HuH-7 (cell line): ENCODE measurements around the gene SOS2.
"Not testable (repeated sequence)": the region's sequence is repeated elsewhere in the genome, so short reads cannot be mapped to it uniquely, and the experiment has no call there.

ENCODE experiments used
- DNase-seq: peaks from one replicate; pipeline ENCODE4 v3.0.0; 2011; ENCODE audit warnings: low spot score

The SOS2 gene

GRCh38 chr14:50225974-50226297 is 5.4 kb downstream of the SOS2 start:
- DNase-seq = no peak

DNA sequence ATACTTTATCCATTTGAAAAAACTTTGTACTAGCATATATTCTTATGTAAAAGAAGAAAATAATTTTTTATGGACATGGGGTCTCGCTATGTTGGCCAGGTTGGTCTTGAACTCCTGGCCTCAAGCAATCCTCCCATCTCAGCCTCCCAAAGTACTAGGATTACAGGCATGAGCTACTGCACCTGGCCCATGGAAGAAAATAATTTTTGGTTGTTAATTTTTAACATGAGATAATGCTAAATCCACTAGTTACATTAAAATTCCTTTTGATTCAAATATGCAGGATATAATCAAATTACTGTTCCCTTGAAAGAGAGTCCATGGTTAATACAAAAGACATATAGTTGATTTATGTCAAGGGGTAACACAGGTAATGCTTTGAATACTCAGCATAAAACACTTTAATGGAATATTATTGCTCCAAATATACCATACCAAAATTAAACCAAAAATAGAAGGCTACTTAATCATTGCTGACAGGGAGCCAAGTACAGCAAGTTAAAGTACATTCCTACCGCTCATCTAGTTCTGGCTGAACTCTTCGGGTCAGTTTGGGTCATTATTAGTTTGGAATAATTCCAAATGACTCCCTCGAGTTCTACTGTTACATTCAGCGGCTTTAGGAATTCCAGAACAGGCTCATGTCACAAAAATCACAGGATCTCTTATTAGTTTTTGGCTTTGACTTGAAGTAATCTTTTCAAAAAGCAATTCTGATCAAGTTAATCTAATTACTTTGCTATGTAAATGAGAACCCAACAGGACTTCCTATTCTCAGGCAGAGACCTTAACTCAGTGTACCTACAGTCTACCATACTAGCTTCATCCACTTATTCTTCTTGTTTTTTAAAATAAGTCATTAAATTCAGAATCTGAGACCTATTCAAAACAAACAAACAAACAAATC is 6.1 kb downstream of the SOS2 start:
- no peak for DNase-seq

- DNase-seq = no peak
Measured at GRCh38 chr14:50222055-50222613, 9.2 kb downstream of the SOS2 start.

DNA sequence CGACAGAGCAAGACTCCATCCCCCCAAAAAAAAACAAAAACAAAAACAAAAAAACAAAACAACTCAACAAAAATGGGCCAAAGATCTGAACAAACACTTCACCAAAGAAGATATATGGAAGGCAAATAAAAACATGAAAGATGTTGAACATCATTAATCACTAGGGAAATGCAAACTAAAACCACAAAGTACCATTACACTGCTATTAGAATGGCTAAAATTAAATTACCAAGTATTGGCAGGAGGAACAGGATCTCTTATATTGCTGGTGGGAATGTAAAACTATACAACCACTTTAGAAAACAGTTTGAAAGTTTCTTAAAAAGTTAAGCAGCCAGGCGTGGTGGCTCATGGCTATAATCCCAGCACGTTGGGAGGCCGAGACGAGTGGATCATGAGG is 12.9 kb downstream of the SOS2 start:
- DNase-seq = no peak

DNA sequence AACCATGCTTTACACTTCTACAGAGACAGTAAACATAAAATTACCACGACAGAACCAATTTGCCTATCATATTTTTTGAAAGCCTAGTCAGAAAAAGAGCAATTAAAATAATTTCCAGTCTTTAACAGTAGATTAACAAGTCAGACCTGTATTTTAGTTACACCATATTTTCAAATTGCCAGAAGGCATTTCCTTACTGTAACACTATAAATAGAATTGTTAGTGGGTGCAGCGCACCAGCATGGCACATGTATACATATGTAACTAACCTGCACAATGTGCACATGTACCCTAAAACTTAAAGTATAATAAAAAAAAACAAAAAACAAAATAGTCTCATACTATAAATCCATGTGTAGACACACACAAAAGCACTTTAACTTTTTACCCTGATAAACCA is 16.0 kb downstream of the SOS2 start:
- DNase-seq = no peak

DNA sequence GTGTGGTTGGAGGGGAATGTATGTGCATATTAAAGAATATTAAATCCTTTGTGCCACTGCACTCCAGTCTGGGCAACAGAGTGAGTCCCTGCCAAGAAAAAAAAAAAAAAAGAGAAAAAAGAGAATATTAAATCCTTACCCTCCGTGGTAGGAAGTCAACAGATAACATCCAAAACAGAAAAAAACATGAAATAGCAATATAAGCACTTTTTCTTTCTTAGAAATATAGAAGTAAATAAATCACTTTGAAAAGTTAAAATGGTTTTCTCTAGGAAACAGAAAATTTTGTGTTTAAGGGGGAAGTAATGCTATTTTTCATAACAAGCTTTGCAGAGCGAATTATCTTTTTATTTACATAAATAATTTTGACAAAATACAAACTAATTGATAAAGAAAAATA is 17.6 kb downstream of the SOS2 start:
- DNase-seq = no peak

- DNase-seq = no peak
Measured at GRCh38 chr14:50212726-50213125, 18.7 kb downstream of the SOS2 start.

GRCh38 chr14:50210074-50210473 is 21.3 kb downstream of the SOS2 start:
- DNase-seq = no peak

DNA sequence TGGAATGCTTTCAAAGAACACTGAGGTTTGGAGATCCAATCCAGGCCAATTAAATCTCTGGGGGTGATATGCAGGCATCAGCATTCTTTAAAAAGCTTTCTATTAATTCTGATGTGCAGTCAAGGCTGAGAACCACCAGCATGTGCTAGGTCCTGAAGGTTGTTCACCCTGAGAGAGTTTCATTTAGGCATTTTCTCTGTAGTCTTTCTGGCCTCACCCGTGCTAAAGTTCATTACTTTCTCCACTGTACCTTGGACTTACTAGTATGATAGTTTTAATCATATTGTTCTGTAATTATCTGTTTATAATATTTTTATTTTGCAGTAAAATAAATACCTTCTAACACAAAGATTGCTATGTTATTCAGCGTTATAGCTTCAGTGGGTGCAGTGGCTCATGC is 32.9 kb downstream of the SOS2 start:
- DNase-seq = no peak

DNA sequence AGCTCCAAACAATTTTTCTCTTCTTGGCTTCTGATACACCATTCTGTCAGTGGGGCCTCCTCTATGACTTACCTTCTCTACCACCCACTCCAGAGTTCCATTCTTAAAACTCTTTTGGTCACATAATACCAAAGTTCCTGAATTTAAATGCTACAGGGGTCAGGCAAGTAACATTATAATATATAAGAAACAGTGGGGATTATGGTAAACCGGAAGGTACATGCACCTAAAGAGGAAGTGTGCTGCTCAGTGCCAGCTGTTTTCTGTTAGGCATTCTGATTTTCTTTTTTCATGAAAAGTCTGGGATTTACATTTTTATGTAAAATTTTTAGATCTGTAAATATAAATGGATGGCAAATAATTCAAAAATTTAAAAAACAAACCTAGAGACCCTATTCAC is 39.9 kb downstream of the SOS2 start:
- DNase-seq = no peak

- DNase-seq = no peak
Measured at GRCh38 chr14:50186107-50186506, 45.3 kb downstream of the SOS2 start.

DNA sequence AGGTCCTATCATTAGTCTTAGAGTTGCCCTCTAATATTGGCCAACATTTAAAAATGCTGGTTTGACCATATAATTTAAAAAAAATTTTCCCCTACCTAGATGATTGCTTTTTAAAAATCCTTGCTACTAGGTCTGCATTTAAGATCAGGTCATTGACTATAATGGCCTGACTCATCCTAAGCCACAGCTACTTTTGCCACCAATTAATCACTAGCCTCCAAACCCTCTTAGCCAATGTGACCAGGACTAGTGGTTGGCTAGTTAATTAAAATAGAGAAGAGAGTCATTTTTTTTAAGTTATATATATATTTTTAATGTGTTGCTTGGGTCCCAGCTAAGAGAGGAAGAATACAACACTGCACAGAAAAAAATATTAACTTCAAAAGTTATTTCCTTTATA is 57.5 kb downstream of the SOS2 start:
- DNase-seq = no peak

- no peak for DNase-seq
Measured at GRCh38 chr14:50171895-50172294, 59.5 kb downstream of the SOS2 start.

DNA sequence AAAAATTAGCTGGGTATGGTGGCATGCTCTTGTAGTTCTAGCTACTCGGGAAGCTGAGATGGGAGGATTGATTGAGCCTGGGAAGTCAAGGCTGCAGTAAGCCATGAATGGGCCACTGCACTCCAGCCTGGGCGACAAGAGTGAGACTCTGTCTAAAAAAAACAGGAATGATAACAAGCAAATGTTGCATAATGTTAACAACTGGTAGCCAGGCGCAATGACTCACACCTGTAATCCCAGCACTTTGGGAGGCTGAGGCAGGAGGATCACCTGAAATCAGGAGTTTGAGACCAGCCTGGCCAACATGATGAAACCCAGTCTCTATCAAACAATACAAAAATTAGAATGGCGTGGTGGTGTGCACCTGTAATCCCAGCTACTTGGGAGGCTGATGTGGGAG is 64.0 kb downstream of the SOS2 start:
- not testable (repeated sequence) for DNase-seq

GRCh38 chr14:50156111-50156510 is 75.3 kb downstream of the SOS2 start:
- DNase-seq = no peak

DNA sequence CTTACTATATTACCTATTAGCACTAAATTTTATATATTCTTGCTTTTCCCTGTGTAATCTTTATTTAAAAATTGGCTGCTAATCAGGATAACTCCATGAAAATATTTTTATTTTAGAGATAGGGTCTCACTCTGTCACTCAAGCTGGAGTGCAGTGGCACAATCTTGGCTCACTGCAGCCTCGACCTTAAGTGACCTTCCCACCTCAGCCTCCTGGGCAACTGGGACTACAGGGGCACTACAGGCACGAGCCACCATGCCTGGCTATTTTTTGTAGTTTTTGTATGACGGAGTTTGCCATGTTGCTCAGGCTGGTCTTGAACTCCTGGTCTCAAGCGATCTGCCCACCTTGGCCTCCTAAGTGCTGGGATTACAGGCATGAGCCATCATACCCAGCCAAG is 82.6 kb downstream of the SOS2 start:
- DNase-seq = no peak

DNA sequence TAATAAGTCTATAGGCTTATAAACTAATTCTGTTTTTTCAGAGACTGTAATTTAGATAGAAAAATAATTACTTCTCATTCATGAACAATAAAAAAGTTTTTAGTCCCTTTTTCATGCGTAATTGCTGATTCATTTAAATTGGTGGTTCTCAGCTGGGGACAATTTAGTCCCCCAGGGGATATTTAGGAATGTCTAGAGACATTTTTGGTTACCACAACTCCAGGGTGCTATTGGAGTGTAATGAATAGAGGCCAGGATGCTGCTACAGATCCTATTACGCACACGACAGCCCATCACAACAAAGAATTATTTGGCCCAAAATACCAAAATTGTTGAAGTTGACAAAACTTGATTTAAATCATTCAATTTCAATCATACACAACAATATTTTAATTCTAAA is 92.2 kb downstream of the SOS2 start:
- DNase-seq = no peak

DNA sequence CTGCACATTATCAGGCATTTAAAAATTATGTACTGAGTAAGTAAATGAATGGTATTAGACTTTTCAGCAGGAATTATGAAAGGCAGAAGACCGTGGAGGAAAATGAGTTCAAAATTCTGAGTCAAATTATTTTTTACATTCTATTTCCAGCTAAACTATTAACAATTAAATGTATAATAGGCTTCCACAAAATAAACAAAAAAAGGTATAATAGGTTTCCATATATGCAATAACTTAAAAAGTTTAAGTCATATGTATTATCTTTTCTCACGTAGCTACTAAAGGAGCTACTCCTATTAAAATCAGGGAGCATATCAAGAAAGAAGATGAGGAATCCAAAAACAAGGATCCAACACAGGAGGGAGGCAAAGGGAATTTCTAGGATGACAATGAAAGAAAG is 103.6 kb downstream of the SOS2 start:
- DNase-seq = no peak

- no peak for DNase-seq
Measured at GRCh38 chr14:50123062-50123461, 108.3 kb downstream of the SOS2 start.

- no peak for DNase-seq
Measured at GRCh38 chr14:50122291-50122690, 109.1 kb downstream of the SOS2 start.

- no peak for DNase-seq
Measured at GRCh38 chr14:50121486-50121885, 109.9 kb downstream of the SOS2 start.

- no peak for DNase-seq
Measured at GRCh38 chr14:50117456-50117855, 113.9 kb downstream of the SOS2 start.

DNA sequence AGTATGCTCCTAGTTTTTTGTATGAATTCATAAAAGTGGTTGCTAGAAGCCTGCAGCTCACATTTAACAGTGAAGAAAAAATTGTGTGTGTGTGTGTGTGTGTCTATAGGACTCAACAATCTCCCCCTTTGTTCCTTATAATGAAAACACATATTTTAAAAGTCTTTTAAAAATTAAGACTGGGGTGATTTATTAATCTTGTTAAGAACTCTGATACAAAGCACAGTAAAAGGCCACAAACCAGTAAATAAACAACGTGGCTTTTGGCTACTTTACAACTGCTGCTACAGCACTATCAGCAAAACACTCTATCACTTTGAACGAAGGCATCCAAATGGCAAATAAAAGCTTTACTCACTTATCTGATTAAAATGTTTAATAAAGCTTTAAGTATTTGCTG is 114.4 kb downstream of the SOS2 start:
- DNase-seq = no peak
